Measurements from ENCODE around the gene DNPH1.

DNA sequence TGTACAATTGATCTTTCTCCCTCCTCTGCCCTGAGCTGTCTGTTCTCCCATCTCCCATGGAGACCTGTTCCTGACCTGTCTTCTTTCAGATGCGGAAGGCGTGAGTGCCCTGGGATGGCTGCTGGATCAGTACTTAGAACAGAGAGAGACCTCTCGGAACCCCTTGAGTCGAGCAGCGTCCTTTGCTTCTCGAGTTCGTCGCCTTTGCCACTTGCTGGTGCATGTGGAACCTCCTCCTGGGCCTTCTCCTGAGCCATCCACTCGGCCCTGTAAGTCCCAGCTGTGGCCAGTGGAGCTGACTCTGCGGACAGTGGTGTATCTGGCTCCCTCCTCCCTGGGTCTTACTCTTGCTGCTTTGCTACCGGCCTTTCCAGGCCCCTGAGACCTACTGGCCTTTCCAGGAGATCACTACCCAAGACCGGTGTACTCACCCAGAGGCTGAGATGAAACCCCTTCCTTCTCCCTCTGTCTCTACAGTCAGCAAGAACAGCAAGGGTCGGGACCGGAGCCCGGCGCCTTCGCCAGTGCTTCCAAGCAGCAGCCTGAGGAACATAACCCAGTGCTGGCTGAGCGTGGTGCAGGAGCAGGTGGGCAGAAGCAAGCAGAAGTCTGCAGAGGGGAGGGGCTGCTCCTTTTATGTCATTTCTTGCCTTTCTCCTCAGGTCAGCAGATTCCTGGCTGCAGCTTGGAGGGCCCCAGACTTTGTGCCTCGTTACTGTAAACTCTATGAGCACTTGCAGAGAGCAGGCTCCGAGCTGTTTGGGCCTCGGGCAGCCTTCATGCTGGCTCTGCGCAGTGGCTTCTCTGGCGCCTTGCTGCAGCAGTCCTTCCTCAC is 24.8 kb downstream of the DNPH1 start:
- TF ChIP-seq, protein P1, sequence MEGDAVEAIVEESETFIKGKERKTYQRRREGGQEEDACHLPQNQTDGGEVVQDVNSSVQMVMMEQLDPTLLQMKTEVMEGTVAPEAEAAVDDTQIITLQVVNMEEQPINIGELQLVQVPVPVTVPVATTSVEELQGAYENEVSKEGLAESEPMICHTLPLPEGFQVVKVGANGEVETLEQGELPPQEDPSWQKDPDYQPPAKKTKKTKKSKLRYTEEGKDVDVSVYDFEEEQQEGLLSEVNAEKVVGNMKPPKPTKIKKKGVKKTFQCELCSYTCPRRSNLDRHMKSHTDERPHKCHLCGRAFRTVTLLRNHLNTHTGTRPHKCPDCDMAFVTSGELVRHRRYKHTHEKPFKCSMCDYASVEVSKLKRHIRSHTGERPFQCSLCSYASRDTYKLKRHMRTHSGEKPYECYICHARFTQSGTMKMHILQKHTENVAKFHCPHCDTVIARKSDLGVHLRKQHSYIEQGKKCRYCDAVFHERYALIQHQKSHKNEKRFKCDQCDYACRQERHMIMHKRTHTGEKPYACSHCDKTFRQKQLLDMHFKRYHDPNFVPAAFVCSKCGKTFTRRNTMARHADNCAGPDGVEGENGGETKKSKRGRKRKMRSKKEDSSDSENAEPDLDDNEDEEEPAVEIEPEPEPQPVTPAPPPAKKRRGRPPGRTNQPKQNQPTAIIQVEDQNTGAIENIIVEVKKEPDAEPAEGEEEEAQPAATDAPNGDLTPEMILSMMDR (IDR thresholded peaks at IDR 0.05), result no peak
- no peak for TF ChIP-seq POLR2A (IDR thresholded peaks at IDR 0.05)

All from uterus (tissue), 2 donors.